Measurements from ENCODE around the gene SHC1. TPM values are rescaled to one million over a fixed set of nuclear protein-coding genes. Genes with fewer than 3 reads are reported as not detected.
"Not testable (repeated sequence)": the region's sequence is repeated elsewhere in the genome, so short reads cannot be mapped to it uniquely, and the experiment has no call there.

SHC1 gene
- total RNA-seq, 2 donors from 2014 or later = 85.0 to 97.2 TPM

DNA sequence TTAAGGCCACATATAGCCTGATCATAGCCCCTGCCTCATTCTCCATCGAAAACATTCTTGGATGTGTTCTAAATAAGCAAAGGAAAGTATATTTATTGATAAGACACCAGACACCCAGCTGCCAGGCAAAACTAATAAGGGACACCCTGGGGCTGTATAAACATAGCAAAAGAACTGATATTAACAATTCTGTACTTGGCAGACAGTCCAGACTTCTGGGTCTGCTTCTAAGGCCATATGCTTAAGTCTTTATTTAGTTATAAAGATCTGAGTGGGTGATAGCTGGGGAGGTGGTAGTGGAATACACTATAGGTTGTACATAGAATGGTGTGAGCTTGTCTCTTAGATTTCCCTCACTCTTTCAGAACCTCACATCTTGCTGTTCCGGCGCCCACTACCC is 7.8 kb upstream of the SHC1 start:
- intact Hi-C loops (cut with DNase I) = no loop called here
- no peak for DNase-seq (ENCODE audit: low spot score)
- no peaks in the 10 kb centered on the region for H3K9me3 ChIP-seq
- WGBS = 93% methylated on average over 3 of the region's 3 CpGs
- H3K4me3 ChIP-seq = no peak overlapping the region
- no peaks in the 10 kb centered on the region for H3K4me1 ChIP-seq (replicated peaks)
- TF ChIP-seq, protein P1, sequence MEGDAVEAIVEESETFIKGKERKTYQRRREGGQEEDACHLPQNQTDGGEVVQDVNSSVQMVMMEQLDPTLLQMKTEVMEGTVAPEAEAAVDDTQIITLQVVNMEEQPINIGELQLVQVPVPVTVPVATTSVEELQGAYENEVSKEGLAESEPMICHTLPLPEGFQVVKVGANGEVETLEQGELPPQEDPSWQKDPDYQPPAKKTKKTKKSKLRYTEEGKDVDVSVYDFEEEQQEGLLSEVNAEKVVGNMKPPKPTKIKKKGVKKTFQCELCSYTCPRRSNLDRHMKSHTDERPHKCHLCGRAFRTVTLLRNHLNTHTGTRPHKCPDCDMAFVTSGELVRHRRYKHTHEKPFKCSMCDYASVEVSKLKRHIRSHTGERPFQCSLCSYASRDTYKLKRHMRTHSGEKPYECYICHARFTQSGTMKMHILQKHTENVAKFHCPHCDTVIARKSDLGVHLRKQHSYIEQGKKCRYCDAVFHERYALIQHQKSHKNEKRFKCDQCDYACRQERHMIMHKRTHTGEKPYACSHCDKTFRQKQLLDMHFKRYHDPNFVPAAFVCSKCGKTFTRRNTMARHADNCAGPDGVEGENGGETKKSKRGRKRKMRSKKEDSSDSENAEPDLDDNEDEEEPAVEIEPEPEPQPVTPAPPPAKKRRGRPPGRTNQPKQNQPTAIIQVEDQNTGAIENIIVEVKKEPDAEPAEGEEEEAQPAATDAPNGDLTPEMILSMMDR (IDR thresholded peaks at IDR 0.05) = no peak
- no peak for TF ChIP-seq POLR2AphosphoS5 (IDR thresholded peaks at IDR 0.05)
- TF ChIP-seq POLR2A (IDR thresholded peaks at IDR 0.05) = no peak
- no peak overlapping the region for H3K27ac ChIP-seq
- H3K27me3 ChIP-seq (replicated peaks; ENCODE audit: insufficient read depth) = no peaks in the 10 kb centered on the region
- H3K36me3 ChIP-seq = no peaks in the 10 kb centered on the region

DNA sequence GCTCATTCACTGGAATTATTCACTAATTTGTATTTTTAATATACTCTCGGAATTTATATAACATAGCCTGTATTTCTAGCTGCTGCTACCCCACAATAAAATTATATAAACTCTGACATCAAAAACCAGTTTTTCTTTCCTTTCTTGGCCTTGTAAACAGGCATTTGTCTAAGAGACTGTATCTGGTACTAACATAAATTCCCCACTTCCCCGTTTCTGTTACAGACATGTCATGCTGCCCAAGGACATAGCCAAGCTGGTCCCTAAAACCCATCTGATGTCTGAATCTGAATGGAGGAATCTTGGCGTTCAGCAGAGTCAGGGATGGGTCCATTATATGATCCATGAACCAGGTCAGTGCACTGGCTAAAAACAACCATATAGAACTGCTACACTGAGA is 7.2 kb upstream of the SHC1 start:
- WGBS = 58% methylated on average over 3 of the region's 3 CpGs
- intact Hi-C loops (cut with DNase I); H3K4me3 ChIP-seq; DNase-seq (ENCODE audit: low spot score); H3K27me3 ChIP-seq (replicated peaks; ENCODE audit: insufficient read depth); H3K36me3 ChIP-seq; H3K9me3 ChIP-seq; H3K27ac ChIP-seq; H3K4me1 ChIP-seq (replicated peaks): not testable (repeated sequence)

DNA sequence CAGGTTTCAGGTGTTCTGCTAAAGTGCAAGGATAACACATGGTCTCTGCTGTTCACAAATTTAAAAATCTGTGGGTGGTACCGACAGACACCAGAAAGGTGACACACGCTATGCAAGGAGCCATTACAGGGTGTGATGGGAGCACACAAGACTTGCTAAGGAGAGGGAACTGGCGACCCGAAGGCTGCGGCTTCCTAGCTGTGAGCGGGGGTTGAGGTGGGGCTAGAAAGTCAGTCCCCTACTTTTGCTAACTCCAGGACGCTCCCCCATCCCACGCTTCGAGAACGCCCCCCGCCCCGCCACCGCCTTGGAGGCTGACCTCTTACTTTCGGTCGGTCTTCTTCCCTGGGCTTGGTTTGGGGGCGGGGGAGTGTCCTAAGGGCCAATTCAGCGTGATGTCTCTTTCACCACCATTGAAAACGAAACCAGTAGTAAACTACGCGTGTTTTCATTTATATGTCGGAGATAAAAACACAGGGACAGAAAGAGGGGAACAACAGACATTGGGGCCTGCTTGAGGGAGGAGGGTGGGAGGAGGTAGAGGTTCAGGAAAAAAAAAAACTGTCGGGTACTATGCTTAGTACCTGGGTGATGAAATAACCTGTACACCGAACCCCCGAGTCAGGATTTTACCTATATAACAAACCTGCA is 5.0 kb upstream of the SHC1 start:
- peaks cover 14% of the 10 kb centered on the region for H3K4me1 ChIP-seq (replicated peaks)
- peak overlapping the region; percentile 98 to 99 for H3K27ac ChIP-seq
- H3K27me3 ChIP-seq (replicated peaks; ENCODE audit: insufficient read depth) = no peaks in the 10 kb centered on the region
- DNase-seq (ENCODE audit: low spot score) = peak; percentile 48
- intact Hi-C loops (cut with DNase I) = loop anchor here (2.0 kb wide), 1 partner anchor 25 kb away; no protein-coding TSS in a partner anchor
- no peaks in the 10 kb centered on the region for H3K36me3 ChIP-seq
- no peaks in the 10 kb centered on the region for H3K9me3 ChIP-seq
- peak overlapping the region; percentile 52 to 82 for H3K4me3 ChIP-seq
- peak; percentile 4 for TF ChIP-seq POLR2AphosphoS5 (IDR thresholded peaks at IDR 0.05)
- TF ChIP-seq, protein P1 (IDR thresholded peaks at IDR 0.05) = no peak
- under 1% methylated on average over 24 of the region's 24 CpGs for WGBS

DNA sequence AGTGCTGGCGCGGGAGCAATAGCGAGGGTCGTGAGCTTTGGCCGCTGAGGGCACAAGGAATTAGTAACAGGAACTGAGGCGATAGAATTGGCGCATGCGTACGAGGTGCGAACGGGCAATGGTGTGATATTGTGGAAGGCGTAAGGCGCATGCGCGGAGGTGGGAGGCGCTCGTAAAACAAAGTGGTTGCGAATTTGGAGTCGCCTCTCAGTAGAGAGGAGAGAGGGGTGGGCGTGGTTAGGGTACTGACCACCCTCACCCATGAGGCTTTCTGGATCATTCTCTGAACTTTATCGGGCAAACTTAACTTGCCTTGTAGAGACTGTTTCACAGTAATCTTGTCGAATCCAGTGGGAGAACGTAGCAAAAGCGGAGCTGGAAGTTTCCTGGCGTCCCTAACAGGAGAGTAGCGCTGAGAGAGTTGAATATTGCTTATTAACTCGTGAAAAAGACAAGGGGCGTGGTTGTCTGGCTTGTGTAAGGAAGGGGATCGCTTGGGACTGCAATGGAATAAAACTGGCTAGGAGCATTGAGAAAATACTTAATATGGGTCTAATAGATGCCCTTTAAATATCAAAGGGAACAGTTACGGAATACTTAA is 4.4 kb upstream of the SHC1 start:
- DNase-seq (ENCODE audit: low spot score) = peak; percentile 94
- peaks cover 14% of the 10 kb centered on the region for H3K4me1 ChIP-seq (replicated peaks)

DNA sequence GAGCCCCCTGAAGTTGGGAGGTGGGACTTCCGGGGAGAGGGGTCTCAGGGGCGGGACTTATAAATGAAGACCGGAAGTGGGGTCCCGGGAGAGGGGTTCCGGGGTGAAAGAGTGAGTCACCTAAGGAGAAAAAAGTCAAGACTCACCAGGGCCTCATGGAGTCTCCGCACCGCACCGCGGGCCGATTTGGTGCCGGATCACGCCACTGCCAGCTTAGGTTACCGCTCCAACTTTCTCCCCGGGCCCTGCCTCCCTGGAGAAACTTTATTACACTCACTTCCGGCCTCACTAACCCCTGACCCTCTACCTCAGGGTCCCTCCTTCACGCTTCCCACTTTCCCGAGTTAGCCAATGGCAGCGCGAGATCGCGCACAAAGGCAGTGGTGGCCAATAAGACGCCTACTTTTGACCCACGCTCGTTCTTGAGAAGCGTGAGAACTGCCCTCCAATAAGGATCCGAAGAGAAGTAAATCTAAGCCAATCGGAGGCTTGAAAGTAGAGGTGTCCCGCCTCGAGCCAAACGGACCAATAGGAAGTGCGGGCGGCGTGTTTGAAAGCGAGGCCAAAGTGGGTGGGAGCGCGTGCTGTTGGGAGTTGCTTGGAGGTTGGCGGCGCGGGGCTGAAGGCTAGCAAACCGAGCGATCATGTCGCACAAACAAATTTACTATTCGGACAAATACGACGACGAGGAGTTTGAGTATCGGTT is 3.7 kb upstream of the SHC1 start, which contains the start of gene CKS1B:
Gene CKS1B (plus strand): TSS at position 580 of the 706 bp plus-strand sequence. CDS start 65 bp downstream, at position 645.
- TF ChIP-seq, protein P1 (IDR thresholded peaks at IDR 0.05) = no peak
- TF ChIP-seq POLR2A (IDR thresholded peaks at IDR 0.05) (peak; percentile 60), POLR2AphosphoS5 (IDR thresholded peaks at IDR 0.05) (peak; percentile 86)
- H3K9me3 ChIP-seq = no peaks in the 10 kb centered on the region
- peaks cover 14% of the 10 kb centered on the region for H3K4me1 ChIP-seq (replicated peaks)
- peak; percentile 99 for DNase-seq (ENCODE audit: low spot score)
- WGBS = under 1% methylated on average over 47 of the region's 47 CpGs
- intact Hi-C loops (cut with DNase I) = loop anchor here (2.0 kb wide), 1 partner anchor 27 kb away; no protein-coding TSS in a partner anchor
- peak within 1 kb of the TSS; percentile 98 to 99 for H3K27ac ChIP-seq
- H3K27me3 ChIP-seq (replicated peaks; ENCODE audit: insufficient read depth) = no peaks in the 10 kb centered on the region
- H3K36me3 ChIP-seq = no peaks in the 10 kb centered on the region
- peak within 1 kb of the TSS; percentile 52 to 82 for H3K4me3 ChIP-seq

More for the DNA sequence above, 4.4 kb upstream of the SHC1 start:
- H3K9me3 ChIP-seq = no peaks in the 10 kb centered on the region
- intact Hi-C loops (cut with DNase I) = loop anchor here (2.0 kb wide), 1 partner anchor 26 kb away; no protein-coding TSS in a partner anchor
- no peaks in the 10 kb centered on the region for H3K36me3 ChIP-seq
- WGBS = under 1% methylated on average over 30 of the region's 30 CpGs
- peak overlapping the region; percentile 52 to 82 for H3K4me3 ChIP-seq
- peak overlapping the region; percentile 98 to 99 for H3K27ac ChIP-seq
- TF ChIP-seq POLR2AphosphoS5 (IDR thresholded peaks at IDR 0.05) = peak; percentile 94
- TF ChIP-seq POLR2A (IDR thresholded peaks at IDR 0.05) = peak; percentile 83
- TF ChIP-seq, protein P1 (IDR thresholded peaks at IDR 0.05) = no peak
- no peaks in the 10 kb centered on the region for H3K27me3 ChIP-seq (replicated peaks; ENCODE audit: insufficient read depth)

All from prostate gland (tissue), 2 donors.